IMR-90 (cell line): ENCODE measurements around the gene CPLX4.

ENCODE experiments used
- MAFK ChIP-seq: IDR thresholded peaks from 2 replicates; pipeline ENCODE4 v1.6.1; 2012; ENCODE audit warnings: low read depth, low read length, improper control_type of control experiment
- TF ChIP-seq, protein P1 (sequence below): conservative IDR thresholded peaks from 2 replicates; pipeline ENCODE4 v1.5.1; 2012; ENCODE audit warnings: mild to moderate bottlenecking, low read depth, low read length, improper control_type of control experiment

GRCh38 chr18:59358712-59359575 is 40.5 kb upstream of the CPLX4 start, which contains the start of gene LMAN1:
- TF ChIP-seq, protein P1, sequence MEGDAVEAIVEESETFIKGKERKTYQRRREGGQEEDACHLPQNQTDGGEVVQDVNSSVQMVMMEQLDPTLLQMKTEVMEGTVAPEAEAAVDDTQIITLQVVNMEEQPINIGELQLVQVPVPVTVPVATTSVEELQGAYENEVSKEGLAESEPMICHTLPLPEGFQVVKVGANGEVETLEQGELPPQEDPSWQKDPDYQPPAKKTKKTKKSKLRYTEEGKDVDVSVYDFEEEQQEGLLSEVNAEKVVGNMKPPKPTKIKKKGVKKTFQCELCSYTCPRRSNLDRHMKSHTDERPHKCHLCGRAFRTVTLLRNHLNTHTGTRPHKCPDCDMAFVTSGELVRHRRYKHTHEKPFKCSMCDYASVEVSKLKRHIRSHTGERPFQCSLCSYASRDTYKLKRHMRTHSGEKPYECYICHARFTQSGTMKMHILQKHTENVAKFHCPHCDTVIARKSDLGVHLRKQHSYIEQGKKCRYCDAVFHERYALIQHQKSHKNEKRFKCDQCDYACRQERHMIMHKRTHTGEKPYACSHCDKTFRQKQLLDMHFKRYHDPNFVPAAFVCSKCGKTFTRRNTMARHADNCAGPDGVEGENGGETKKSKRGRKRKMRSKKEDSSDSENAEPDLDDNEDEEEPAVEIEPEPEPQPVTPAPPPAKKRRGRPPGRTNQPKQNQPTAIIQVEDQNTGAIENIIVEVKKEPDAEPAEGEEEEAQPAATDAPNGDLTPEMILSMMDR, result no peak
- no peak for TF ChIP-seq MAFK
